ENCODE results near the gene GRIFIN. TPM values are rescaled to one million over a fixed set of nuclear protein-coding genes. Genes with fewer than 3 reads are reported as not detected.
A peak's percentile ranks its signal among the peaks of the same experiment; 100 is the strongest.
"Not testable (repeated sequence)": the region's sequence is repeated elsewhere in the genome, so short reads cannot be mapped to it uniquely, and the experiment has no call there.

GRIFIN gene
- total RNA-seq, 2 donors from 2014 or later, result not detected

GRCh38 chr7:2460641-2461040, 15.6 kb downstream of the GRIFIN start:
- Histone ChIP-seq H3K27ac (no peak overlapping the region), H3K4me1 (no peaks in the 10 kb centered on the region), H3K36me3 (no peaks in the 10 kb centered on the region), H3K27me3 (no peaks in the 10 kb centered on the region), H3K4me3 (no peak overlapping the region), H3K9me3 (no peaks in the 10 kb centered on the region), H3K9ac (ENCODE audit: low read depth in 2 of 2, low read length in 2 of 2) (no peak overlapping the region)
- intact Hi-C loops (cut with DNase I), result no loop called here
- DNase-seq, result no peak
- TF ChIP-seq CTCF (IDR thresholded peaks at IDR 0.05), result no peak

- Histone ChIP-seq H3K9me3 (no peaks in the 10 kb centered on the region), H3K4me3 (no peak overlapping the region), H3K9ac (ENCODE audit: low read depth in 2 of 2, low read length in 2 of 2) (no peak overlapping the region), H3K36me3 (no peaks in the 10 kb centered on the region), H3K4me1 (no peaks in the 10 kb centered on the region), H3K27ac (no peak overlapping the region), H3K27me3 (no peaks in the 10 kb centered on the region)
- no peak for TF ChIP-seq CTCF (IDR thresholded peaks at IDR 0.05)
- intact Hi-C loops (cut with DNase I), result no loop called here
- no peak for DNase-seq
These were observed 16.0 kb downstream of the GRIFIN start for GRCh38 chr7:2460188-2460587.

- Histone ChIP-seq H3K4me3 (no peak overlapping the region), H3K27me3 (no peaks in the 10 kb centered on the region), H3K36me3 (no peaks in the 10 kb centered on the region), H3K9me3 (no peaks in the 10 kb centered on the region), H3K4me1 (no peaks in the 10 kb centered on the region), H3K9ac (ENCODE audit: low read depth in 2 of 2, low read length in 2 of 2) (no peak overlapping the region), H3K27ac (no peak overlapping the region)
- no peak for TF ChIP-seq CTCF (IDR thresholded peaks at IDR 0.05)
- DNase-seq, result no peak
- intact Hi-C loops (cut with DNase I), result no loop called here
These were observed 16.5 kb downstream of the GRIFIN start for GRCh38 chr7:2459674-2460073.

DNA sequence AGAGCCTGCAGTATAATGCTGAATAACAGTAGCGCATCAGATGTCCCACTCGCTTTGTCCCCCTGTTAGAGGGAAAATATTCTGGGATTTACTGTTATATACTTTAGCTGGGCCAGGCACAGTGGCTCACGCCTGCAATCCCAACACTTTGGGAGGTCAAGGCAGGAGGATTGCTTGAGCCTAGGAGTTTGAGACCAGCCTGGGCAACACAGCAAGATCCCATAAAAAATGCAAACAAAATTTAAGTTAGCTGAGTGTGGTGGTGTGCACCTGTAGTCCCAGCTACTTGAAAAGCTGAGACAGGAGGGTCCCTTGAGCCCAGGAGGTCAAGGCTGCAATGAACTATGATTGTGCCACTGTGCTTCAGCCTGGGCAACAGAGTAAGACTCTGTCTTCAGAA, 22.3 kb downstream of the GRIFIN start:
- H3K27me3 ChIP-seq; H3K9ac ChIP-seq (ENCODE audit: low read depth in 2 of 2, low read length in 2 of 2); intact Hi-C loops (cut with DNase I); DNase-seq; H3K36me3 ChIP-seq; H3K9me3 ChIP-seq; H3K4me1 ChIP-seq; H3K4me3 ChIP-seq; H3K27ac ChIP-seq: not testable (repeated sequence)

GRCh38 chr7:2452643-2453270, 23.4 kb downstream of the GRIFIN start:
- Histone ChIP-seq H3K4me1 (peaks cover 8% of the 10 kb centered on the region), H3K36me3 (no peaks in the 10 kb centered on the region), H3K4me3 (no peak overlapping the region), H3K9ac (ENCODE audit: low read depth in 2 of 2, low read length in 2 of 2) (no peak overlapping the region), H3K27me3 (no peaks in the 10 kb centered on the region), H3K9me3 (no peaks in the 10 kb centered on the region), H3K27ac (no peak overlapping the region)
- intact Hi-C loops (cut with DNase I), result no loop called here
- TF ChIP-seq CTCF (IDR thresholded peaks at IDR 0.05), result no peak
- no peak for DNase-seq

DNA sequence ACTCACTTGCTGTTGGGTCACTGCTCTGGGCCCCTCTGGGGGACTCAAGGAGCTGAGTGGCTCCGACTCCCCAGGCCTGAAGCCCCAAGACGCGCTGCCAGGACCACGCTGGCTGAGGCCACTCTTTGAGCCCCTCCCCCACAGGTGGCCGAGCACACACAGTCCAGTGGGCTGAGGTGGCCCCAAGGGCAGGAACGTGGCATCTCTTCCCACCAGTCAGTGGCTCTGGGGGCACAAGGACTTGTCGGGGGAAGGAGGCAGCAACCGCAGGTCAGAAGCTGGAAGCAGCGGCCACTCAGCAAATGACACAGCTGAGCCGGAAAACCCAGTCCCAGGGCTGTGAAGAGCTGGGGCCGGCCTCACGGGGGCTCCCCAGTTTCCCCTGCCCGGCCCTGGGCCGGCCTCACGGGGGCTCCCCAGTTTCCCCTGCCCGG, 24.1 kb downstream of the GRIFIN start:
- H3K4me1 ChIP-seq, result peaks cover 8% of the 10 kb centered on the region
- H3K9me3 ChIP-seq, result no peaks in the 10 kb centered on the region
- no peaks in the 10 kb centered on the region for H3K36me3 ChIP-seq
- intact Hi-C loops (cut with DNase I), result no loop called here
- TF ChIP-seq CTCF (IDR thresholded peaks at IDR 0.05), result no peak
- DNase-seq, result no peak
- no peaks in the 10 kb centered on the region for H3K27me3 ChIP-seq
- H3K27ac ChIP-seq, result no peak overlapping the region
- H3K4me3 ChIP-seq, result peak overlapping the region; percentile 30
- H3K9ac ChIP-seq (ENCODE audit: low read depth in 2 of 2, low read length in 2 of 2), result peak overlapping the region; percentile 70 to 81

Data from colonic mucosa (tissue), 4 donors.